Liver (tissue), 9 donors: ENCODE measurements around the gene UQCR10. TPM values are rescaled to one million over a fixed set of nuclear protein-coding genes. Genes with fewer than 3 reads are reported as not detected.

Experiments
- DNase-seq: peaks from one replicate; pipeline ENCODE4 v3.0.0-alpha.2; 2017; ENCODE audit warnings: low spot score
- H3K27ac ChIP-seq, 2 donors: one replicate each; pipeline ENCODE4 v1.7.0; 2013; ENCODE audit warnings: inconsistent platforms in 2 of 2, low read length in 2 of 2, control low read depth in 1 of 2, low read depth in 1 of 2, mild to moderate bottlenecking in 1 of 2
- H3K27me3 ChIP-seq, 4 donors: one replicate each; pipeline versions ENCODE4 v1.6.1 to v1.7.0; 2013; ENCODE audit warnings: low read length in 3 of 4, inconsistent platforms in 1 of 4, mild to moderate bottlenecking in 1 of 4, moderate library complexity in 1 of 4; ENCODE audit not compliant: control insufficient read depth in 4 of 4, insufficient read depth in 4 of 4
- H3K36me3 ChIP-seq, 4 donors: one replicate each; pipeline versions ENCODE4 v1.6.1 to v1.7.0; 2013; ENCODE audit warnings: low read length in 3 of 4, mild to moderate bottlenecking in 3 of 4, low read depth in 1 of 4, moderate library complexity in 1 of 4; ENCODE audit not compliant: control insufficient read depth in 4 of 4, insufficient read depth in 3 of 4
- H3K4me1 ChIP-seq, 4 donors: one replicate each; pipeline versions ENCODE4 v1.6.1 to v1.7.0; 2013; ENCODE audit warnings: low read length in 3 of 4, mild to moderate bottlenecking in 3 of 4, moderate library complexity in 1 of 4; ENCODE audit not compliant: control insufficient read depth in 4 of 4, insufficient read depth in 4 of 4
- H3K4me3 ChIP-seq, 3 donors: one replicate each; pipeline versions ENCODE4 v1.6.1 to v1.7.0; 2013; ENCODE audit warnings: low read length in 3 of 3, control low read depth in 1 of 3, low read depth in 1 of 3, mild to moderate bottlenecking in 1 of 3
- H3K9ac ChIP-seq, 2 donors: one replicate each; pipeline ENCODE4 v1.7.0; 2013; ENCODE audit warnings: low read length in 2 of 2, mild to moderate bottlenecking in 2 of 2, moderate library complexity in 2 of 2, control low read depth in 1 of 2, low read depth in 1 of 2
- H3K9me3 ChIP-seq, 4 donors: one replicate each; pipeline versions ENCODE4 v1.6.1 to v1.7.0; 2013; ENCODE audit warnings: low read length in 3 of 4; ENCODE audit not compliant: control insufficient read depth in 4 of 4
- ATF3 ChIP-seq: IDR thresholded peaks from 2 replicates; pipeline ENCODE4 v1.6.1; 2016; ENCODE audit warnings: antibody characterized with exemption
- CTCF ChIP-seq: fragments of 150-350 bp; IDR thresholded peaks from 2 replicates; pipeline ENCODE4 v1.5.1; 2017; ENCODE audit warnings: improper control_type of control experiment, low read depth, low read length; ENCODE audit not compliant: missing input control
- FOXA1 ChIP-seq: IDR thresholded peaks from 2 replicates; pipeline ENCODE4 v1.6.1; 2016; ENCODE audit warnings: antibody characterized with exemption
- FOXA2 ChIP-seq: IDR thresholded peaks from 2 replicates; pipeline ENCODE4 v1.6.1; 2016; ENCODE audit warnings: antibody characterized with exemption
- GABPA ChIP-seq, 2 donors: IDR thresholded peaks in 1 of 2; conservative IDR thresholded peaks in 1 of 2; 2 replicates each; pipeline ENCODE4 v1.6.1; 2016; ENCODE audit warnings: antibody characterized with exemption in 2 of 2, mild to moderate bottlenecking in 1 of 2, moderate library complexity in 1 of 2
- HNF4G ChIP-seq: IDR thresholded peaks from 2 replicates; pipeline ENCODE4 v1.6.1; 2016; ENCODE audit warnings: antibody characterized with exemption
- JUND ChIP-seq, 2 donors: IDR thresholded peaks; 2 replicates each; pipeline ENCODE4 v1.6.1; 2016; ENCODE audit warnings: antibody characterized with exemption in 2 of 2
- NR2F2 ChIP-seq: IDR thresholded peaks from 2 replicates; pipeline ENCODE4 v1.6.1; 2016; ENCODE audit warnings: antibody characterized with exemption
- REST ChIP-seq: IDR thresholded peaks from 2 replicates; pipeline ENCODE4 v1.6.1; 2016; ENCODE audit warnings: antibody characterized with exemption, mild to moderate bottlenecking
- RXRA ChIP-seq, 2 donors: IDR thresholded peaks; 2 replicates each; pipeline ENCODE4 v1.6.1; 2017 to 2018; ENCODE audit warnings: antibody characterized with exemption in 2 of 2, mild to moderate bottlenecking in 1 of 2
- SP1 ChIP-seq: IDR thresholded peaks from 2 replicates; pipeline ENCODE4 v1.6.1; 2018; ENCODE audit warnings: antibody characterized with exemption, mild to moderate bottlenecking
- TAF1 ChIP-seq: conservative IDR thresholded peaks from 2 replicates; pipeline ENCODE4 v1.6.1; 2016; ENCODE audit warnings: antibody characterized with exemption, mild to moderate bottlenecking
- WGBS: extraction: QIAGEN DNeasy Blood & Tissue Kit; methylation state at CpG from one replicate; pipeline ENCODE4 v1.1.7; 2013; 5-methylcytosine and 5-hydroxymethylcytosine counted together
- polyA plus RNA-seq, 2 donors: library from polyadenylated mRNA; stranded (reverse) in 1 of 2; unstranded in 1 of 2; fragments of 200-250 nt in 1 of 2; fragments of >200 nt in 1 of 2; fragmentation: Nextera tagmentation in 1 of 2; extraction: Ambion mirVana in 1 of 2; gene quantifications; one replicate each; pipeline versions ENCODE4 v1.2.1 to v1.2.3, GENCODE V29; 2013 to 2015
- total RNA-seq, 2 donors: library from RNA; depleted of rRNA; stranded (reverse); fragments of >200 nt; gene quantifications; one replicate each; pipeline ENCODE4 v1.2.3, GENCODE V29; 2014
- donor health status: healthy.
- donor health status: healthy.
- donor health status: healthy.
- donor health status: healthy.
- donor health status: healthy.

Gene UQCR10
- total and polyA plus RNA-seq, 4 donors = 40.2 to 243 (median 102) TPM

GRCh38 chr22:29799217-29799680, 32.1 kb downstream of the UQCR10 start (continued):
- TF ChIP-seq REST = peak; percentile 68
- peak; percentile 87 for TF ChIP-seq ATF3

- H3K27me3 ChIP-seq = no peaks in the 10 kb centered on the region
- peaks cover 16 to 50% (median 38%) of the 10 kb centered on the region in 4 donors for H3K36me3 ChIP-seq
- H3K27ac ChIP-seq = peak overlapping the region in 1 of 2 donors; percentile 8
- TF ChIP-seq FOXA1 (no peak), NR2F2 (no peak), FOXA2 (no peak), CTCF (no peak), GABPA (IDR thresholded peaks at IDR 0.05 in 1 of 2, conservative IDR thresholded peaks at IDR 0.05 in 1 of 2) (no peak), HNF4G (no peak), RXRA (IDR thresholded peaks at IDR 0.05) (no peak), SP1 (no peak), TAF1 (no peak), JUND (IDR thresholded peaks at IDR 0.05) (no peak), ATF3 (no peak), REST (no peak)
- H3K4me3 ChIP-seq = no peak overlapping the region
- no peak for DNase-seq
- H3K4me1 ChIP-seq = peaks cover 9 to 37% (median 22%) of the 10 kb centered on the region in 4 donors
- WGBS = 92% methylated on average over 5 of the region's 5 CpGs
- H3K9ac ChIP-seq = no peak overlapping the region
- H3K9me3 ChIP-seq = no peaks in the 10 kb centered on the region
Measured at GRCh38 chr22:29801153-29801552, 34.0 kb downstream of the UQCR10 start.
